ENCODE data around the gene NAP1L5. TPM values are rescaled to one million over a fixed set of nuclear protein-coding genes. Genes with fewer than 3 reads are reported as not detected.

Gene NAP1L5
- total RNA-seq, 3 donors from 2014 or later, result 1.1 to 5.8 (median 1.7) TPM

DNA sequence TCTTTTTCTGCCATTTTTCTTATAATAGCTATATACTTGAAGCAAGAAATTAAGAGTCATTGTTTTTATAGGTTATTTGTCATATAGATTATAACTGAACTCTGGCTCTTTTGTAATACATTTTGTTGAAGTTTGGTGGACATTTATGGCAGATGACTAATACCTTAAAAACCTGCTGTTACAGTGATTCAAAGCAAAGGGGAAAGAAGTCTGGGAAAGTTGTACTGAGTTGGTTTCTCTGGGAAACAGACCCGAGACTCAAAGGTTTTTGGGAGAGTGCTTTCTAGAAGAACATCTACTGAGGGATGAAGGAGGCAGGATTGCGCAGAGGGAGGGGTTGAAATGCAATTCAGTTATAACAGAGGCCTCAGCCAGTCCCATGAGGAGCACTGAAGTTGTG is 35.9 kb downstream of the NAP1L5 start:
- DNase-seq (no peak), ATAC-seq (no peak)
- TF ChIP-seq, protein P1, sequence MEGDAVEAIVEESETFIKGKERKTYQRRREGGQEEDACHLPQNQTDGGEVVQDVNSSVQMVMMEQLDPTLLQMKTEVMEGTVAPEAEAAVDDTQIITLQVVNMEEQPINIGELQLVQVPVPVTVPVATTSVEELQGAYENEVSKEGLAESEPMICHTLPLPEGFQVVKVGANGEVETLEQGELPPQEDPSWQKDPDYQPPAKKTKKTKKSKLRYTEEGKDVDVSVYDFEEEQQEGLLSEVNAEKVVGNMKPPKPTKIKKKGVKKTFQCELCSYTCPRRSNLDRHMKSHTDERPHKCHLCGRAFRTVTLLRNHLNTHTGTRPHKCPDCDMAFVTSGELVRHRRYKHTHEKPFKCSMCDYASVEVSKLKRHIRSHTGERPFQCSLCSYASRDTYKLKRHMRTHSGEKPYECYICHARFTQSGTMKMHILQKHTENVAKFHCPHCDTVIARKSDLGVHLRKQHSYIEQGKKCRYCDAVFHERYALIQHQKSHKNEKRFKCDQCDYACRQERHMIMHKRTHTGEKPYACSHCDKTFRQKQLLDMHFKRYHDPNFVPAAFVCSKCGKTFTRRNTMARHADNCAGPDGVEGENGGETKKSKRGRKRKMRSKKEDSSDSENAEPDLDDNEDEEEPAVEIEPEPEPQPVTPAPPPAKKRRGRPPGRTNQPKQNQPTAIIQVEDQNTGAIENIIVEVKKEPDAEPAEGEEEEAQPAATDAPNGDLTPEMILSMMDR (IDR thresholded peaks at IDR 0.05), result no peak
- no peaks in the 10 kb centered on the region for H3K4me1 ChIP-seq (ENCODE audit: low read depth)
- no peak overlapping the region for H3K4me3 ChIP-seq
- H3K9me3 ChIP-seq, result no peaks in the 10 kb centered on the region
- H3K36me3 ChIP-seq (ENCODE audit: low read depth), result no peaks in the 10 kb centered on the region
- intact Hi-C loops (cut with DNase I, micrococcal nuclease), result no loop called here

DNA sequence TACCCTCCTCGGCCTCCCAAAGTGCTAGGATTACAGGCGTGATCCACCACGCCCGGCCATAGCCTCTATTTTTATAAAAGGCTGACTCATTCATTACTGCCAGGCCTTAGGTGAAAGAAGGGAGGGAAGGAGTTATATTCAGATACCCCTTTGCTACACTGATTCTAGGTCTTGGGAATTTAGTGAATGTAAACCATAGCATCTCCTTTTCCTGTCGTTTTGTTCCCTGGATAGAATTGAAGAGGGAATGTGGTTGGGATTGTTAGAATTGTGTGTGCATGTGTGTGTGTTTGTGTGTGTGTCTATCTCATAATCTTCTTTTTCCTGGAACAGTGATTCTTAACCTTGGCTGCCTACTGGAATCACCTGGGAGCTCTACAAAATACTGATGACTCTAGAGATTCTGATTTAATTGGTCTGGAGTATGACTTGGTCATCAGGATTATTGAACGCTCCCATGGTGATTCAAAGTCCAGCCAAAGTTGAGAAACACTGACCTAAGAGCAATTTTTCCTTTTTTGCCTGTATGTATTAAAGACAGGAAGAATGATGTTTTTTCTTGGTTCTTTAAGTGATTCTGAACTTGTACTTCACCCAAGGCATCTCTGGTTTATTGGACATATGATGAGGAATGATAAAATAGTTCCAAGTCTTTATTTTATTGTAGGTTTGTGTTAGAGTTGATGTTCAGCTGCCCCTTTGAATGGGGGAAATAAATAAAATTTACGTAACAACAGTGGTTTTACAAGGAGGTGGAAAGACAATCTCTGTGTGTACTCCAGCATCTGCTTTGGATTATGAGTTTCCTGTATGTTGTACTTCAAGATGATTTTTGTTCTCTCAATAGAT is 37.0 kb downstream of the NAP1L5 start:
- intact Hi-C loops (cut with DNase I, micrococcal nuclease), result no loop called here
- TF ChIP-seq, protein P1 (IDR thresholded peaks at IDR 0.05), result no peak
- Histone ChIP-seq H3K9me3 (no peaks in the 10 kb centered on the region), H3K4me3 (no peak overlapping the region), H3K36me3 (ENCODE audit: low read depth) (no peaks in the 10 kb centered on the region), H3K4me1 (ENCODE audit: low read depth) (no peaks in the 10 kb centered on the region)
- peak in 1 of 3 donors; percentile 24 for DNase-seq
- ATAC-seq, result peak; percentile 82

DNA sequence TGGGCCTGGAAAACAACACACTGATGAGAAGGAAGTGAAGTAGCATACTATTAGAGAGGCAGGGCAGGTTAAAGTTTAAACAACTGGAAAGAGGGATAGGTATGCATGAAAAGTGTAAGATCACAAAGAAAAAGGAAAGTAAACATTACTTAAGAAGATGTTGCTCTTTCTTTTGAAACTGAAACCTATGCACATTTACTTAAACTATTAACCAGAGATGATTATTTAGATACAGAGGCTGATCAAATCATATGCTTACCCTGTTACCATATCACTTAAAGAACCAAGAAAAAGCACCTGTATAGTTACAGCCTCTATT is 37.8 kb downstream of the NAP1L5 start:
- H3K4me3 ChIP-seq, result no peak overlapping the region
- no peak for DNase-seq
- intact Hi-C loops (cut with DNase I, micrococcal nuclease), result loop anchor here in 1 of 2 donors (5.0 kb wide), 1 partner anchor 123 kb away; no protein-coding TSS in a partner anchor
- H3K9me3 ChIP-seq, result no peaks in the 10 kb centered on the region
- H3K36me3 ChIP-seq (ENCODE audit: low read depth), result no peaks in the 10 kb centered on the region
- H3K4me1 ChIP-seq (ENCODE audit: low read depth), result no peaks in the 10 kb centered on the region
- peak; percentile 74 for ATAC-seq
- TF ChIP-seq, protein P1 (IDR thresholded peaks at IDR 0.05), result no peak

DNA sequence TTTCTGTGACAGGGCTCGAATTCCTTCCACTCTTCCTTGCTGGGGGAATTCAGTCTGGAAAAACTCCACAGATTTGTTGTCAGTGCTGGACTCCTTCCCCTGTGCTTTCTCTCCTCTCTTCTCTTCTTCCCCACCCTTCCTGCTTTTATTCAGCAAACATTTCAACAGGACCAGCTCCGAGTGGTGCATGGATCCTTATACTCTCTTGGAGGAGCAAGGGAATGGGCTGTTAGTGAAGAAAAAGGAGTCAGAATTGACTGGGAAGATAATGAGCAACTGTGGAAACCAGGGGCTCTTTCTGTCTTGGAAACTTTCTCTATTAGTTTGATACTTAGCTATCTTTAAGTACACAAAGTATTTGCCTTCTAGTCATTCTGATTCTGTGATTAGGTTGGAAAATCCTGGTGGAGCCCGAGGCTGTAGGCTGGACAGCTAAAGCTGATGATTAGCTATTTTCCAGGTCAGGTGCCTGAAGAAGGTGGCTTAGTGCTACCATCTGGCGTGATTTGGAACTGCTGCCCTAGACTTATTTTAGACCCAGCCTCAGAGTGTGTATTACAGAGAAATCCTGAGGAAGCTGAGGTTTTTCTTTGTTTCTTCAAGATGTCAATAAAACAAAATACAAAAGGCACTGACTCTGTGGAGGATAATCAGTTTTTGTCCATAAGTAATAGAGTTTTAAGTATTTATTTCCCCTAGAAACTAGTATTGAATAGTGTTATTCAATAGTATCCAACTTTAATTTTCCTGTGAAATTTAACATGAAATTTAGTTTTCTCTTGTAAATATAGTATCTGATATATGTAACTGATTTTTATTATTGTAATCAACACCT is 38.4 kb downstream of the NAP1L5 start:
- H3K36me3 ChIP-seq (ENCODE audit: low read depth), result no peaks in the 10 kb centered on the region
- H3K9me3 ChIP-seq, result no peaks in the 10 kb centered on the region
- DNase-seq, result peak in 1 of 3 donors; percentile 69
- H3K4me3 ChIP-seq, result no peak overlapping the region
- H3K4me1 ChIP-seq (ENCODE audit: low read depth), result no peaks in the 10 kb centered on the region
- intact Hi-C loops (cut with DNase I, micrococcal nuclease), result loop anchor here in 1 of 2 donors (5.0 kb wide), 1 partner anchor 122 kb away; no protein-coding TSS in a partner anchor
- TF ChIP-seq, protein P1 (IDR thresholded peaks at IDR 0.05), result peak; percentile 70
- ATAC-seq, result peak; percentile 87

DNA sequence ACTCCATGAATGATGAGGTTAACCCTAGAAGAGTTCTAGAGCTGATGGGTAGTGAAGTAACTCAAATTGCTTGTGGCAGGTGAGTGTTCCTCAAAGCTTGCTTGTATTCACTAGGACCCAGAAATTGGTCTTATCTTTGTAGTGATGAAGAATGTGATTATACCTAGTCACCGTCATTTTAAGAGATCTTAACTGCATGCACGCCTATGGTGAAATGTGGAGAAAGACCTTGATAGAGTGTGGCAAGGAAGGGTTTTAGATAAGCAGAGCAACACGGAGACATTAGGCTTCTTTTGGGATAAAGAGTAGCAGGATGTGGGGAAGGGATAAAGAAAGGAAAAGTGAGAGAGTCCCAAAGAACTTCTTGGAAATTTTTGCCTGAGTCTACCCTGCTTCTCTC is 42.4 kb downstream of the NAP1L5 start:
- no peaks in the 10 kb centered on the region for H3K36me3 ChIP-seq (ENCODE audit: low read depth)
- H3K4me3 ChIP-seq, result no peak overlapping the region
- ATAC-seq, result no peak
- intact Hi-C loops (cut with DNase I, micrococcal nuclease), result loop anchor here in 1 of 2 donors (5.0 kb wide), 1 partner anchor 118 kb away; no protein-coding TSS in a partner anchor
- no peaks in the 10 kb centered on the region for H3K9me3 ChIP-seq
- DNase-seq, result no peak
- no peaks in the 10 kb centered on the region for H3K4me1 ChIP-seq (ENCODE audit: low read depth)
- TF ChIP-seq, protein P1 (IDR thresholded peaks at IDR 0.05), result no peak
